SK-N-MC (cell line): ENCODE results near the gene ACSM2B.

ENCODE experiments used
- EZH2 ChIP-seq: fragments of 200-600 bp; sonication (generic); IDR thresholded peaks from one replicate; pipeline ENCODE4 v1.6.1; 2017; ENCODE audit warnings: antibody characterized with exemption
- POLR2AphosphoS5 ChIP-seq: IDR thresholded peaks from 2 replicates; pipeline ENCODE4 v1.6.1; 2012; ENCODE audit warnings: mild to moderate bottlenecking, low read depth, low read length, borderline replicate concordance

DNA sequence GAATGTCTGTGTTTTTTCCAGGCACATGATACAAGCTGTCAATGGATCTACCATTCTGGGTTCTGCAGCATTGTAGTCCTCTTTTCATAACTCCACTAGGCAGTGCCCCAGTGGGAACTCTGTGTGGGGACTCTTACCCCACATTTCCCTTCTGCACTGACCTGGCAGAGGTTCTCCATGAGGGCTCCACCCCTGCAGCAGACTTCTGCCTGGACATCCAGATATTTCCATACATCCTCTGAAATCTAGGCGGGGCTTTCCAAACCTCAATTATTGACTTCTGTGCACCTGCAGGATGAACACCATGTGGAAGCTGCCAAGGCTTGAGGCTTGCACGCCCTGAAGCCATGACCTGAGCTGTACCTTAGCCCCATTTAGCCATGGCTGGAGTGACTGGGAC lies 68.9 kb downstream of the ACSM2B start:
- TF ChIP-seq EZH2 (no peak), POLR2AphosphoS5 (no peak)
